ENCODE results near the gene FAM53B.

- TF ChIP-seq EZH2 (optimal IDR thresholded peaks at IDR 0.05; ENCODE audit: low read depth, low read length) (no peak), CTCF (IDR thresholded peaks at IDR 0.05; ENCODE audit: low read length) (no peak)
These were observed 3.6 kb upstream of the FAM53B start for GRCh38 chr10:124747745-124748144.

Measured in MM.1S (cell line).